Activated naive CD4-positive, alpha-beta T cell treated with anti-CD3 and anti-CD28 coated beads for 36 hours (primary cell): ENCODE measurements around the gene SDC4. TPM values are rescaled to one million over a fixed set of nuclear protein-coding genes. Genes with fewer than 3 reads are reported as not detected.

Source experiments
- CTCF ChIA-PET: fragments of 350-600 bp; sonication (Branson Sonifier 250); formaldehyde crosslinking; loops from one replicate; lab custom pipeline; 2021; ENCODE audit warnings: antibody characterized with exemption; lab: Charles Lee
- DNase-seq: peaks from one replicate; pipeline ENCODE4 v3.0.0-alpha.2; 2020
- H3K27ac Mint-ChIP-seq: one replicate; pipeline ENCODE4 v1.8.0; 2021; ENCODE audit warnings: mild to moderate bottlenecking, mixed read lengths
- H3K27me3 Mint-ChIP-seq: one replicate; pipeline ENCODE4 v1.8.0; 2021; ENCODE audit warnings: low read depth, mixed read lengths
- H3K36me3 Mint-ChIP-seq: one replicate; pipeline ENCODE4 v1.8.0; 2021; ENCODE audit warnings: low read depth, mixed read lengths
- H3K4me1 Mint-ChIP-seq: one replicate; pipeline ENCODE4 v1.8.0; 2021; ENCODE audit warnings: low read depth, mixed read lengths
- H3K4me3 Mint-ChIP-seq: one replicate; pipeline ENCODE4 v1.8.0; 2021; ENCODE audit warnings: mild to moderate bottlenecking, moderate library complexity, mixed read lengths
- H3K9me3 Mint-ChIP-seq: one replicate; pipeline ENCODE4 v1.8.0; 2021; ENCODE audit warnings: mixed read lengths
- intact Hi-C: fragments of 100-400 bp; cut with micrococcal nuclease; formaldehyde crosslinking; loops from one replicate; pipeline ENCODE4 v1.15.1; 2023
- total RNA-seq, 2 experiments: library from RNA; stranded (reverse); gene quantifications; one replicate each; pipeline ENCODE4 v1.2.3, GENCODE V29; 2021

SDC4 gene
- total RNA-seq, 2 experiments from 2014 or later: 28.4 to 31.4 TPM

DNA sequence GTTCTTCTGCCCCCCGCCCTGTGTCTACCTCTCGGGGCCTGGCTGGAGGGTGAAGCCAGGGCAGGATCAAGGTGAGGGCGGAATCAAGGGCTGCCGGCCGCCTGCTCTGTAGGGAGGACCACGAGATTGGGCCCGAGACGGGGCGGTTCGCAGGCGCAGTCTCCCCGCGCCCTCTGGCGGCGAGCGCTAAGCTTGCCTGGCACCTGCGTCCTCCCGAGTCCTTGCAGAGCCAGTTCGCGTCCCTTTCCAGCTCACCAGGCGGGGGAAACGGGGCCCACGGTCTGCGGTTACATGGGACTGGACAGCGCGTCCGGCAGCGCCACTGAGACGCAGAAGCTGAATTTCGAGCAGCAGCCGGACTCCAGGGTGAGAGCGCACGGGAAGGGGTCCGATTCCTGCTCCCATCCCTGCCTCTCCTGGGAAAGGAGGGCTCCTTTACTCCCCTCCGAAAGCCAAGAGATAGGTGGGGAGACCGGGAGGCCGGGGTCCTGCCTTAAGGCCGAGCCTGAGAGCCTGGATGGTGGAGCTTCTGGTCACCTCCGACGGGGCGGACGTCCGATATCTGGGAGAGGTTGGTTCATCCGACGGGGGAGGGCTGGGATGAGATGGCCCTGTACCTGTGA lies 36.5 kb downstream of the SDC4 start:
- CTCF ChIA-PET: interaction anchor here (0.7 to 3.2 kb wide), 22 partner anchors 8 to 377 kb away, joined by 3 to 31 read pairs (median 3); partner anchors contain the start of genes PIGT and SYS1
- Mint-ChIP-seq H3K36me3 (no peaks in the 10 kb centered on the region), H3K27ac (no peak overlapping the region), H3K27me3 (peaks cover 54% of the 10 kb centered on the region), H3K4me1 (peaks cover 10% of the 10 kb centered on the region), H3K4me3 (no peak overlapping the region), H3K9me3 (no peaks in the 10 kb centered on the region)
- DNase-seq: peak; percentile 73
- intact Hi-C loops: no loop called here

DNA sequence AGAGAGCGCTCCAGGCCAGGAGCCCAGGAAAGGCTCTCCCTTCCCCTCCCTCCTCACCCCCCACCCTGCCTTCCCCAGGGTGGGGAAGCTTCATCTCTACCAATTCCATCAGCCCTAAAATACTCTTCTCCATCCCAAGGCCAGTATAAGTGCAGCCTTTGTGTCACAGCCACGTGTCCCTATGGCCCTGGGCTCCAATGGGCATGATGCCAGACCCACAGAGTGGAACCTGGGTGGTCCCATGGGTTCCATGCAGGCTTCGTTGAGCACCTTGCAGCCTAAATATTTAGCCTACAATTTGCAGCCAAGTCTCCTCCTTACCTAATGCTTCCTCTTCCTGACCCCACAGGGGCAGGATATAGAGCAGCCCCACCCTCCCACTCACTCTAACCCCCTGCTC lies 39.1 kb downstream of the SDC4 start:
- peaks cover 56% of the 10 kb centered on the region for H3K27me3 Mint-ChIP-seq
- H3K4me1 Mint-ChIP-seq: peaks cover 8% of the 10 kb centered on the region
- CTCF ChIA-PET: interaction anchor here (1.5 kb wide), 1 partner anchor 141 kb away, joined by 3 read pairs; no protein-coding TSS in a partner anchor
- intact Hi-C loops: no loop called here
- no peak for DNase-seq
- H3K27ac Mint-ChIP-seq: no peak overlapping the region
- H3K4me3 Mint-ChIP-seq: no peak overlapping the region
- no peaks in the 10 kb centered on the region for H3K36me3 Mint-ChIP-seq
- H3K9me3 Mint-ChIP-seq: no peaks in the 10 kb centered on the region

DNA sequence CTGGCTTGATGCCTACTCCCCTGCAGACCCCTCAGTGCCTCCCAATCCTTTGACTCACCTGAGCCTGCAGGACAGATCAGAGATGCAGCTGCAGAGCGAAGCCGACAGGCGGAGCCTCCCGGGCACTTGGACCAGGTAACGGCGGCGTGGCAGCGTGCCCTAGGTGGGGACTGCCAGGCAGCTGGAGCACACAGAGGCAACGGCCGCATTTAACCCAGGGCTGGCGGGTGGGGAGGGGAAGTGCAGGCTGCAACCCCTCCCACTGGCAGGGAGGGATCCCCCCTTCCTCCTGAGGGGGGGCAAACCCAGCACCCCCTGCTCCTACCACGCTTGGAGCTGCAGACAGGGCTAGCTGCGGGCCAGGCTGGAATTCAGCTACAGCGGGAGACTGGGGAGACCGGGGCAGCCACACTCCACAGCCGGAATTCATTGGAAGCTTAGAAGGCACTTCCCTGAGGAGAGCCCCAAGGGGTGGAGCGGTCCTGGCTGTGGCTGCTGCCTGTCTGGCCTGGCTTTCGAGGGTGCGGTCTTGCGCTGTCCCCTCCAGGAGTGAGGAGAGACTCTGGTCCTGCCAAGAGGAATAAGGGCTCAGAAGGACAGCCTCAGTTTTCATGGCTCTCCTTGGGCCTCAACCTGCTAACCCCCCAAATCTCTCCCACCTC lies 40.0 kb downstream of the SDC4 start, which contains the start of gene MATN4:
Gene MATN4, minus strand, starts transcription at position 183 of the 662 bp plus-strand sequence. CDS start 2,717 bp downstream, outside the sequence.
- peaks cover 13% of the 10 kb centered on the region for H3K4me1 Mint-ChIP-seq
- no peaks in the 10 kb centered on the region for H3K36me3 Mint-ChIP-seq
- H3K9me3 Mint-ChIP-seq: no peaks in the 10 kb centered on the region
- peaks cover 58% of the 10 kb centered on the region for H3K27me3 Mint-ChIP-seq
- DNase-seq: no peak
- H3K4me3 Mint-ChIP-seq: no peak within 1 kb of the TSS
- intact Hi-C loops: no loop called here
- CTCF ChIA-PET: interaction anchor here (0.6 to 1.5 kb wide), 3 partner anchors 10 to 142 kb away, joined by 3 to 7 read pairs (median 3); no protein-coding TSS in a partner anchor
- no peak within 1 kb of the TSS for H3K27ac Mint-ChIP-seq

DNA sequence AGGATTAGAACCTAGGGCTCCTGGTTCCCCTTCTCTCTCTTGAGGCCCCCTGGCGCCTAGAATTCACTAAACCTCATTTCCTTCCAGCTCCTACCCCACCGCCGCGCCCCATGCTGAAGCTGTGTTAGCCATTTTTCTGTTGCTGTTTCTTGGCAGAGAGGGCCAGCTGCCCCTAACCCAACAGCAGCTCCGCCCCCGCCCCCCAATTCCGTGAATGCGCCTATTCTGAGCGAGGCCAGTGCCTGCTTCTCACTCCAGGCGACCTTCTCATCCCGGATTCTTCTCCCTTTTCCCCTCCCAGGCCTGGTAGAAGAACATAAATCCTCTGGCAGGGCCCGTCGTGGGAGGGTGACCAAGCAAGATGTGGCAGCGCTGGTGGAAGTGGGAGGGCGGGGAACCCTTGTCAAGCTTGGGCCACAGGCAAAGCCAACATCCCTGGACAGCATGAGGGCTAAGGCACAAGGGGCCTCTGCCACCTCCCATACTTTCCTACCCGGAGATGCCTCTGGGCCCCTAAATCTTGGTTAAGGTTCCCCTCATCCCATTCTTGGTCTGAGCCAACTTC lies 41.1 kb downstream of the SDC4 start:
- Mint-ChIP-seq H3K4me3 (no peak overlapping the region), H3K27me3 (peaks cover 58% of the 10 kb centered on the region), H3K36me3 (no peaks in the 10 kb centered on the region), H3K27ac (no peak overlapping the region), H3K4me1 (peaks cover 14% of the 10 kb centered on the region), H3K9me3 (no peaks in the 10 kb centered on the region)
- CTCF ChIA-PET: interaction anchor here (0.8 to 1.0 kb wide), 2 partner anchors 13 to 130 kb away, joined by 3 to 7 read pairs; no protein-coding TSS in a partner anchor
- intact Hi-C loops: no loop called here
- DNase-seq: no peak

DNA sequence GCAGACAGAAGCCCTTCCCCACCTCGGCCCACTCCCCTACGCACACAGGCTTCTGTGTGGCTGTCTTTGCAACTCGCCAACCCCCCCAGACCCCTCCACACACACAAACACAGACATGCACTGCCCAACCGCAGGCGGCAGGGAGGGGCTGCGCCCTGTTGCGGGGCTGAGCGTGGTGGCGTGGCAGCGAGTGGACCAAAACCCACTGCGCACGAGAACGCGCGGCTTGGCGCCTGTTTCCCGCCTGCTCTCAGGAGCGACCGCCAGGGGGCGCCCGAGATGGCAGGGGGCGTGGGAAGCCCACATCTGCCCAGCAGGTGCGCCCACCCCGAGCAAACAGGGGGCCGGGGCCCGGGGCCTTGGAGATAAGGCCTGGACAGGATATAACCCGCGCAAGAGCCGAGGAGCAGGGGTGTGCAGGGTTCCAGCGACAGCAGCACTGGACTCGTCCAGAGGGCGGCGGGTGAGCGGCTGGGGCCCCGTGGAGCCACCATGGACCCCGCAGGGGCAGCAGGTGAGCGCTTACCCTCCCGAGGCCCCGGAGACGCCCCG lies 41.7 kb downstream of the SDC4 start, which contains the start of gene RBPJL:
Gene RBPJL, plus strand, starts transcription at position 410 of the 552 bp plus-strand sequence. Its CDS starts 83 bp downstream, at position 493.
- Mint-ChIP-seq H3K36me3 (no peaks in the 10 kb centered on the region), H3K4me3 (no peak within 1 kb of the TSS), H3K27ac (no peak within 1 kb of the TSS), H3K4me1 (peaks cover 20% of the 10 kb centered on the region), H3K27me3 (peaks cover 53% of the 10 kb centered on the region), H3K9me3 (no peaks in the 10 kb centered on the region)
- DNase-seq: peak; percentile 44
- intact Hi-C loops: no loop called here
- CTCF ChIA-PET: interaction anchor here (0.8 to 1.0 kb wide), 2 partner anchors 13 to 130 kb away, joined by 3 to 7 read pairs; no protein-coding TSS in a partner anchor

DNA sequence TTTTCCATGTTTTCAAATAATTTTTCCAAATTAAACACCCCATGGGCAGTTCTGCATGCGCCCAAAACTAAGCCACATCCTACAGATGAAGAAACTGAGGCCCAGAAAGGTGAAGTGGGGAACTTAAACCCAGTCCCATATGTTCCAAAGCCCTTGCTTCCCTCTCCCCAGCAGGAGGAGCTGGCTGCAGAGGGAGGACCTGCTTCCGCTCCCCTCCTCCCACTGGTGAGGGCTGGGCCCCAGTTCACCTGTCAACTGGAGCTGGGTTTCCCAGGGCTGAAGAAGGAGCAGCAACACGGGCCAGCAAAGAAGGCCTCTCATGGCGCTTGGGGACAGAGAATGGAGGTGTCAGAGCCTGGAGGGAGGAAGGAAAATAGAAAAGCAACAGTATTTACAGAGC lies 43.0 kb downstream of the SDC4 start:
- peaks cover 40% of the 10 kb centered on the region for H3K27me3 Mint-ChIP-seq
- no peaks in the 10 kb centered on the region for H3K36me3 Mint-ChIP-seq
- no peak for DNase-seq
- peaks cover 17% of the 10 kb centered on the region for H3K4me1 Mint-ChIP-seq
- no peak overlapping the region for H3K27ac Mint-ChIP-seq
- CTCF ChIA-PET: interaction anchor here (5.9 kb wide), 1 partner anchor 13 kb away, joined by 87 read pairs; no protein-coding TSS in a partner anchor
- H3K4me3 Mint-ChIP-seq: no peak overlapping the region
- no peaks in the 10 kb centered on the region for H3K9me3 Mint-ChIP-seq
- intact Hi-C loops: no loop called here

DNA sequence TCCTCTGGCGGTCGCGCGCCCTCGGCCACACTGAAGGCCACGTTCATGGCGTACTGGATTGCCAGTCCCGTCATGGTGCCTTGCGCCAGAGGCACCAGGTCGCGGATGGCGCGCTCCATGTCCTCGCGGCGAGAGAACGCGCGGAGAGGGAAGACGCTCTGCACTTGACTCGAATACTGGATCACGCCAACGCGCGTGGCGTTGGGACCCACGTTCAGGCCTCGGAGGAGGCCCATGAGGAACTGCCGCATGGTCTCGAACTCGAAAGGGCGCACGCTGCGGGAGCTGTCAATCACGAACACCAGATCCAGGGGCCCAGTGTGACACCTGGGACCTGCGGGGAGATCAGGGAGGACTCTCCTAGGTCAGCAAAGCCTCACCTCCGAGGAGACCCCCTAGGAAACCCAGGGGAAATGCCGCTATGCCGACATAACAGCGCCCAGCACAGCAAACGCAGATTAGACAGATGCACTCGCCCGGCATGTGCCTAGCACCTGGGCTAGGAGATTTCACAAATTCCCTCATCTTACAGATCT lies 43.7 kb downstream of the SDC4 start:
- intact Hi-C loops: no loop called here
- Mint-ChIP-seq H3K4me1 (peaks cover 17% of the 10 kb centered on the region), H3K9me3 (no peaks in the 10 kb centered on the region), H3K36me3 (no peaks in the 10 kb centered on the region), H3K27ac (no peak overlapping the region), H3K4me3 (no peak overlapping the region), H3K27me3 (peaks cover 37% of the 10 kb centered on the region)
- CTCF ChIA-PET: interaction anchor here (0.9 to 5.9 kb wide), 4 partner anchors 12 to 132 kb away, joined by 3 to 87 read pairs (median 4); no protein-coding TSS in a partner anchor
- no peak for DNase-seq

DNA sequence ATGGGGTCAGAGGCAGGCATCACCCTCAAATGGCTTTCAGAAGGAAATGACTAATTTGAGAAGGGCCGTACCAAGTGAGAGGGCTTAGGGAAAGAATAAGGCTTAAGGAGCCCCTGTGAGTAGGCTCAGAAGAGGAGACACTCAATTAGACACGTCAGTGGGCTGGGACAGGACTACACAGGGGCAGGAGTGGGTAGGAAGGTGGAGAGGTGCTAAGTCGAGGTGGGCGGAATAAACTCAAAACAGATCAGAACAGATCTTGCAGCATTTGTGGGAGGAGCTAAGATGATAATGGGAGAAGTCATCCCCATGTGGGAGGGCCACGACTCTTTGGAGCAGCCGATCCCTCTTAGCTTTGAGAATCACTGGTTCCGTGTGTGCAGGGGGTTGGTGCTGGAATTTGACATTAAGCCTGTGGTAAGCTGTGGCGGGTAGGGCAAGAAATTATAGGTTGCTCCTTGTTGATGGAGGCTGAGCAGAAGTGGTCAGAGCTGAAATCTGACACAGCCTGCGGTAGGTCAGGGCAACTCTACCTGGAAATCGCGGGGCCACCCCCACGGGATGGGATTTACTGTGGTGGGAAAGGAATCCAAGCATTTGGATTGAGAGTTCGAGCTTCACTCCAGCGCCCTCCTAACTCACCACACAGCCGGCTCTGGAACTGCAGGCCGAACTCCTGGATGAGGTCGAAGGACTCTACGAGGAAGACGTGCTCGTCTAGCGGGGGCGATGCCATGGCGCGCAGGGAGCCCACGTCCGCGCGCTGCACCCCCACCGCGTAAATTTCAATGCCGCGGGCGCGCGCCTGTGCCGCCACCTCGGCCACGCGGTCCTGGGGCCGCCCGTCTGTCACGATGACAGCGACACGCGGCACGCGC lies 44.4 kb downstream of the SDC4 start:
- Mint-ChIP-seq H3K4me1 (peaks cover 17% of the 10 kb centered on the region), H3K4me3 (no peak overlapping the region), H3K36me3 (no peaks in the 10 kb centered on the region), H3K27ac (no peak overlapping the region), H3K9me3 (no peaks in the 10 kb centered on the region), H3K27me3 (peaks cover 37% of the 10 kb centered on the region)
- intact Hi-C loops: no loop called here
- CTCF ChIA-PET: interaction anchor here (0.5 to 5.9 kb wide), 8 partner anchors 8 to 664 kb away, joined by 3 to 87 read pairs (median 4); no protein-coding TSS in a partner anchor
- no peak for DNase-seq

DNA sequence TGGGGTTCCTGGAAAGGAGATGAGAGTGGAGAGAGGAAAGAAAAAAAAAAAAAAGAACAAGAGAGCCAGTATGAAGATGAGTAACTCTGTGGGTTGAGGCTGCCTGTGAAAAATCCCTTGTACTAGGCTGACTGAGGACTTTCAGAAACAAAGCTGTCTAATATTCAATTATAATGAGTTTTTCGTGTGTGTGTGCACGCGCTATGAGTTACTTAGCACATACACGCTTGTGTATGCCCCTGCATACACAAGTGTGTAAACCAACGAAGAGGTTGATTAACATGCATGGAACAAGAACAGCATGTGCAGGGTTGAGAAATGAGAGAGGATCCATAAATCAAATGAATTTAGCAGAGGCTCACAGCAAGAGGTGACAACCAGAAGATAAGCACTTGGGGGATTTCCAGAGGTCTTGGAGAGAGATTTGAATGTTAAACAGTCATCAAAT lies 46.4 kb downstream of the SDC4 start:
- Mint-ChIP-seq H3K9me3 (no peaks in the 10 kb centered on the region), H3K27me3 (peaks cover 32% of the 10 kb centered on the region), H3K36me3 (no peaks in the 10 kb centered on the region), H3K4me3 (no peak overlapping the region), H3K4me1 (peaks cover 17% of the 10 kb centered on the region), H3K27ac (peak overlapping the region; percentile 43)
- peak; percentile 28 for DNase-seq
- intact Hi-C loops: no loop called here
- CTCF ChIA-PET: interaction anchor here (0.7 to 5.9 kb wide), 5 partner anchors 9 to 525 kb away, joined by 4 to 87 read pairs (median 5); no protein-coding TSS in a partner anchor

DNA sequence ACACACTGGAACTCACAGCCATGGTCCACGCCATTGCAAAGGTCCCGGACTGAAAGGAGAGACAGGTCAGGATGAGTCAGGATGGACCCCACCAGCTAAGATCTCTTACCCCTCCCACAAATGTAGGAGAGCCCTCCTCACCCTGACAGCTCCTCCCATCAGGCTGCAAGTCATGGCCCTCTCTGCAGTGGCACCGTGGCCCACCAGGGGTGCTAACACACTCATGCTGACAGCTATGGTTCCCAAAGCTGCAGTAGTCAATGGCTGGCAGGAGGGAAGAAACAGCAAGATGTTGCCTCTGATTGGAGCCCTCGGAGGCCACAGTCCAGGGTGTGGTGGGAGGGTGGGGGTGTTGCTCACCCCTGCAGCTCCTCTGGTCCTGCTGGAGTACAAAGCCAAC lies 47.3 kb downstream of the SDC4 start:
- Mint-ChIP-seq H3K9me3 (no peaks in the 10 kb centered on the region), H3K27ac (no peak overlapping the region), H3K4me3 (no peak overlapping the region), H3K4me1 (peaks cover 17% of the 10 kb centered on the region), H3K36me3 (no peaks in the 10 kb centered on the region), H3K27me3 (peaks cover 32% of the 10 kb centered on the region)
- peak; percentile 63 for DNase-seq
- intact Hi-C loops: no loop called here
- CTCF ChIA-PET: interaction anchor here (0.6 to 5.9 kb wide), 6 partner anchors 9 to 524 kb away, joined by 3 to 87 read pairs (median 5); no protein-coding TSS in a partner anchor

DNA sequence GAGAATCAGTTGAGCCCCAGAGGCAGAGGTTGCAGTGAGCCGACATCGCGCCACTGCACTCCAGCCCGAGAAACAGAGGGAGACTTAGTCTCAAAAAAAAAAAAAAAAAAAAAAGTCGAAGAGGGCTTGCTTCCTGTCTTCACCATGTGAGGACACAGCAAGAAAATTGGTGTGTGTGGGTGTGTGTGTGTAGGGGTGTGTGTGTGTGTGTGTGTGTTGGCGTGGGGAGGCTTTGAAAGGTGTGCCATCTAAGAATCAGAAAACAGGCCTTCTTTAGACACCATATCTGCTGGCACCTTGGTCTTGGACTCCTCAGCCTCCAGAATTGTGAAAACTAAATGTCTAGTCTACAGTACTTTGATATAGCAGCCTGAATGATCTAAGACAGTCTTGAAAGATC lies 48.4 kb downstream of the SDC4 start:
- peaks cover 28% of the 10 kb centered on the region for H3K27me3 Mint-ChIP-seq
- no peak overlapping the region for H3K4me3 Mint-ChIP-seq
- H3K4me1 Mint-ChIP-seq: peaks cover 17% of the 10 kb centered on the region
- no peak overlapping the region for H3K27ac Mint-ChIP-seq
- intact Hi-C loops: no loop called here
- DNase-seq: no peak
- CTCF ChIA-PET: no interaction called here
- no peaks in the 10 kb centered on the region for H3K9me3 Mint-ChIP-seq
- no peaks in the 10 kb centered on the region for H3K36me3 Mint-ChIP-seq
